K562 treated with DMSO at 1 percent for 24 hours (cell line): ENCODE data around the gene PKP2. TPM values are rescaled to one million over a fixed set of nuclear protein-coding genes. Genes with fewer than 3 reads are reported as not detected.

Experiments used
- total RNA-seq: library from RNA; unstranded; fragments of 300-600 nt; gene quantifications from 2 replicates; pipeline ENCODE4 v1.2.3, GENCODE V29; 2022; ENCODE audit warnings: low read depth; ENCODE audit not compliant: insufficient read depth

The PKP2 gene
- total RNA-seq = 2.3 and 3.1 TPM in 2 replicates

GRCh38 chr12:32896432-32897280 lies at the start of gene PKP2:
Gene PKP2 (minus strand): TSS chr12:32896777. CDS start chr12:32896731, 46 bp downstream.

GRCh38 chr12:32755654-32756475 lies 140.7 kb downstream of the PKP2 start, which contains the start of gene YARS2:
Gene YARS2 (minus strand): TSS chr12:32755897. CDS start chr12:32755874, 23 bp downstream.

Other genes starting within 250 kb of the PKP2 start
- gene DNM1L, start 217.5 kb downstream of the PKP2 start, total RNA-seq = 21.8 and 25.0 TPM in 2 replicates
- gene YARS2, start 140.9 kb downstream of the PKP2 start, total RNA-seq = 18.3 and 21.3 TPM in 2 replicates